ENCODE data around the gene TOR1B. TPM values are rescaled to one million over a fixed set of nuclear protein-coding genes. Genes with fewer than 3 reads are reported as not detected.

The TOR1B gene
- total RNA-seq: 21.1 TPM

GRCh38 chr9:129802833-129803675, at the start of gene TOR1B:
Gene TOR1B, plus strand, starts transcription at chr9:129803184. Its CDS starts 29 bp downstream, at chr9:129803213.

GRCh38 chr9:129823935-129824601, 21.1 kb downstream of the TOR1B start, which contains the start of gene TOR1A:
Gene TOR1A, minus strand, starts transcription at chr9:129824136. Its CDS starts 51 bp downstream, at chr9:129824085.

GRCh38 chr9:129835128-129835859, 32.3 kb downstream of the TOR1B start, which contains the start of the genes C9orf78 and USP20:
Gene C9orf78, minus strand, starts transcription at chr9:129835275. Its CDS starts 54 bp downstream, at chr9:129835221.
Gene USP20, plus strand, starts transcription at chr9:129835458. Its CDS starts 17,098 bp downstream, at chr9:129852556.

Other genes starting within 250 kb of the TOR1B start
- 0.70 TPM for gene C9orf50, start 182.1 kb upstream of the TOR1B start, total RNA-seq
- gene NTMT1, start 177.0 kb upstream of the TOR1B start, total RNA-seq: 26.6 TPM
- gene ASB6, start 161.0 kb upstream of the TOR1B start, total RNA-seq: 17.9 TPM
- 2.1 TPM for gene PRRX2, start 137.5 kb upstream of the TOR1B start, total RNA-seq
- 9.1 TPM for gene PTGES, start 50.1 kb upstream of the TOR1B start, total RNA-seq
- 29.4 TPM for gene TOR1A, start 21.0 kb downstream of the TOR1B start, total RNA-seq
- 36.3 TPM for gene C9orf78, start 32.1 kb downstream of the TOR1B start, total RNA-seq
- 31.2 TPM for gene USP20, start 32.3 kb downstream of the TOR1B start, total RNA-seq
- gene FNBP1, start 240.0 kb downstream of the TOR1B start, total RNA-seq: 54.0 TPM